A549 (cell line): ENCODE results near the gene CDH18. TPM values are rescaled to one million over a fixed set of nuclear protein-coding genes. Genes with fewer than 3 reads are reported as not detected.

Experiments
- ATAC-seq, 2 experiments: fragments of 200-7000 bp in 1 of 2; fragments of >200 bp in 1 of 2; cut with Nextera tagmentation in 1 of 2; cut with Tn5 transposase in 1 of 2; 3 replicates each; pipeline versions ENCODE4 v1.8.0 to v1.9.1; 2018 to 2020; ENCODE audit warnings: mild to moderate bottlenecking in 1 of 2, moderate library complexity in 1 of 2
- CTCF ChIA-PET: fragments of 300-600 bp; sonication (Branson Sonifier 250); formaldehyde crosslinking; extraction: SDS; loops from one replicate; lab custom pipeline; 2021; ENCODE audit warnings: antibody characterized with exemption, inconsistent platforms; lab: Yijun Ruan, JAX
- POLR2A ChIA-PET: fragments of 350-600 bp; formaldehyde crosslinking; extraction: SDS; loops from one replicate; lab custom pipeline; 2021; ENCODE audit warnings: antibody characterized with exemption, inconsistent platforms; lab: Yijun Ruan, JAX
- DNase-seq, 2 experiments: peaks; one replicate each; pipeline versions ENCODE4 v3.0.0 to v3.0.0-alpha.2; 2011 to 2016; ENCODE audit warnings: low read depth in 1 of 2, low spot score in 1 of 2
- FAIRE-seq: peaks from 2 replicates; lab custom pipeline; 2011; peaks lifted over from hg19 to GRCh38; lab: Jason Lieb, UNC
- H3K27ac ChIP-seq, 2 experiments: fragments of >200 bp; sonication (Bioruptor Twin); formaldehyde crosslinking; 3 replicates each; pipeline ENCODE4 v1.5.1; 2016 to 2017
- H3K4me1 ChIP-seq: fragments of >200 bp; sonication (Bioruptor Twin); formaldehyde crosslinking; 3 replicates; pipeline ENCODE4 v1.6.1; 2016
- H3K4me2 ChIP-seq: fragments of >200 bp; sonication (Bioruptor Twin); formaldehyde crosslinking; 3 replicates; pipeline ENCODE4 v1.6.1; 2016
- H3K4me3 ChIP-seq: fragments of >200 bp; sonication (Bioruptor Twin); formaldehyde crosslinking; 3 replicates; pipeline ENCODE4 v1.5.1; 2016
- H3K9me3 ChIP-seq: fragments of >200 bp; sonication (Bioruptor Twin); formaldehyde crosslinking; 3 replicates; pipeline ENCODE4 v1.6.1; 2016
- ATOH8 ChIP-seq: fragments of 250-450 bp; sonication (Bioruptor Pico); IDR thresholded peaks from 2 replicates; pipeline ENCODE4 v1.5.0; 2020; ENCODE audit warnings: low read depth, mild to moderate bottlenecking, moderate library complexity
- CBX8 ChIP-seq: fragments of 200-600 bp; sonication (generic); IDR thresholded peaks from 2 replicates; pipeline ENCODE4 v1.6.1; 2016
- CHD4 ChIP-seq: fragments of 200-600 bp; sonication (generic); IDR thresholded peaks from 2 replicates; pipeline ENCODE4 v1.6.1; 2016; ENCODE audit warnings: antibody characterized with exemption, mild to moderate bottlenecking, borderline replicate concordance
- EP300 ChIP-seq, 2 experiments: fragments of >200 bp; sonication (Bioruptor Twin); formaldehyde crosslinking; IDR thresholded peaks; 2 replicates in 1 of 2; 3 replicates in 1 of 2; pipeline ENCODE4 v1.6.1; 2016 to 2017
- ESRRA ChIP-seq: fragments of 150-350 bp; IDR thresholded peaks from 2 replicates; pipeline ENCODE4 v1.6.1; 2014; ENCODE audit warnings: mild to moderate bottlenecking, low read length, borderline replicate concordance
- FOSB ChIP-seq: fragments of 250-450 bp; sonication (Bioruptor Pico); IDR thresholded peaks from 2 replicates; pipeline ENCODE4 v1.5.0; 2020; ENCODE audit warnings: mild to moderate bottlenecking, moderate library complexity
- FOSL2 ChIP-seq, 2 experiments: fragments of 450-650 bp in 1 of 2; fragments of >200 bp in 1 of 2; sonication (Bioruptor Twin) in 1 of 2; formaldehyde crosslinking; IDR thresholded peaks; 2 replicates each; pipeline versions ENCODE4 v1.5.0 to v1.6.1; 2016 to 2020; ENCODE audit warnings: mild to moderate bottlenecking in 1 of 2, moderate library complexity in 1 of 2
- GATA3 ChIP-seq: IDR thresholded peaks from 2 replicates; pipeline ENCODE4 v1.6.1; 2012; ENCODE audit warnings: borderline replicate concordance
- HDAC2 ChIP-seq: fragments of 200-600 bp; sonication (generic); IDR thresholded peaks from 2 replicates; pipeline ENCODE4 v1.6.1; 2016
- JUNB ChIP-seq: fragments of >200 bp; sonication (Bioruptor Twin); formaldehyde crosslinking; IDR thresholded peaks from 2 replicates; pipeline ENCODE4 v1.6.1; 2016
- MAX ChIP-seq: IDR thresholded peaks from 2 replicates; pipeline ENCODE4 v1.6.1; 2012
- MAZ ChIP-seq: fragments of 150-350 bp; IDR thresholded peaks from 2 replicates; pipeline ENCODE4 v1.6.1; 2014; ENCODE audit warnings: antibody characterized with exemption, low read depth, low read length, borderline replicate concordance
- MYC ChIP-seq: IDR thresholded peaks from 2 replicates; pipeline ENCODE4 v1.6.1; 2012; ENCODE audit warnings: mild to moderate bottlenecking, inconsistent platforms, low read length, improper control_type of control experiment, borderline replicate concordance
- NFE2L2 ChIP-seq: fragments of 150-350 bp; conservative IDR thresholded peaks from 2 replicates; pipeline ENCODE4 v1.6.1; 2014; ENCODE audit warnings: low read length
- POLR2AphosphoS2 ChIP-seq: conservative IDR thresholded peaks from 2 replicates; pipeline ENCODE4 v1.6.1; 2012; ENCODE audit warnings: low read length, improper control_type of control experiment, inconsistent platforms
- REST ChIP-seq: fragments of 200-600 bp; sonication (generic); IDR thresholded peaks from 2 replicates; pipeline ENCODE4 v1.6.1; 2016; ENCODE audit warnings: antibody characterized with exemption, mild to moderate bottlenecking, moderate library complexity
- RNF2 ChIP-seq: fragments of 200-600 bp; sonication (generic); IDR thresholded peaks from 2 replicates; pipeline ENCODE4 v1.6.1; 2016; ENCODE audit warnings: low read depth, mild to moderate bottlenecking, antibody characterized with exemption, moderate library complexity, borderline replicate concordance
- SREBF2 ChIP-seq: fragments of 450-650 bp; IDR thresholded peaks from 2 replicates; pipeline ENCODE4 v1.6.1; 2014; ENCODE audit warnings: mild to moderate bottlenecking, moderate library complexity
- TP53 ChIP-seq: fragments of 250-450 bp; sonication (Bioruptor Pico); IDR thresholded peaks from 2 replicates; pipeline ENCODE4 v1.5.0; 2021; ENCODE audit warnings: mild to moderate bottlenecking, moderate library complexity
- USF2 ChIP-seq: fragments of 450-650 bp; IDR thresholded peaks from 2 replicates; pipeline ENCODE4 v1.6.1; 2014; ENCODE audit warnings: antibody characterized with exemption
- ZC3H11A ChIP-seq: fragments of 450-650 bp; IDR thresholded peaks from 2 replicates; pipeline ENCODE4 v1.6.1; 2014; ENCODE audit warnings: antibody characterized with exemption, mild to moderate bottlenecking
- ZFP36 ChIP-seq: fragments of 450-650 bp; IDR thresholded peaks from 2 replicates; pipeline ENCODE4 v1.6.1; 2014; ENCODE audit warnings: borderline replicate concordance; ENCODE audit not compliant: partially characterized antibody
- ZSCAN20 ChIP-seq: fragments of 250-450 bp; sonication (Bioruptor Pico); IDR thresholded peaks from 2 replicates; pipeline ENCODE4 v1.8.0; 2022; ENCODE audit warnings: mild to moderate bottlenecking, moderate library complexity
- WGBS: methylation state at CpG from one replicate; pipeline ENCODE4 v1.1.6; 2017; ENCODE audit errors: missing lambda C conversion rate; 5-methylcytosine and 5-hydroxymethylcytosine counted together
- polyA plus RNA-seq, 4 experiments: library from polyadenylated mRNA; depleted of rRNA in 3 of 4; stranded (reverse); fragments of >200 nt; fragmentation: RNase III in 1 of 4; extraction: RNeasy Plus Mini Kit Qiagen cat#74134 plus additional on column Dnase treatment in 1 of 4; gene quantifications; 2 replicates in 3 of 4; 3 replicates in 1 of 4; pipeline ENCODE4 v1.2.3, GENCODE V29; 2011 to 2017

Gene CDH18
- polyA plus RNA-seq, 2 of the 4 experiments (the other 2 are of a cell fraction), result not detected

GRCh38 chr5:19630876-19631275 is 357.1 kb downstream of the CDH18 start:
- TF ChIP-seq SREBF2, result no peak
- no peak for TF ChIP-seq MAZ
- no peak for TF ChIP-seq EP300 (IDR thresholded peaks at IDR 0.05)
- no peak for TF ChIP-seq CBX8
- no peak for TF ChIP-seq ZSCAN20
- TF ChIP-seq REST, result no peak
- no peak for TF ChIP-seq POLR2AphosphoS2
- TF ChIP-seq RNF2, result no peak
- TF ChIP-seq ATOH8 (CRISPR knock-in tag), result no peak
- no peak for TF ChIP-seq USF2
- TF ChIP-seq FOSB, result no peak
- Histone ChIP-seq H3K9me3 (no peaks in the 10 kb centered on the region), H3K4me1 (no peaks in the 10 kb centered on the region), H3K4me2 (no peak overlapping the region), H3K27ac (no peak overlapping the region), H3K4me3 (no peak overlapping the region)
- ChIA-PET CTCF (no interaction called here), POLR2A (no interaction called here)
- no peak for ATAC-seq
- 19% methylated on average over 2 of the region's 2 CpGs for WGBS
- DNase-seq, result no peak
- FAIRE-seq, result no peak

- Histone ChIP-seq H3K4me3 (no peak overlapping the region), H3K4me2 (no peak overlapping the region), H3K27ac (no peak overlapping the region), H3K9me3 (no peaks in the 10 kb centered on the region), H3K4me1 (no peaks in the 10 kb centered on the region)
- ATAC-seq (no peak), DNase-seq (no peak), FAIRE-seq (no peak)
- TF ChIP-seq GATA3, result no peak
- no peak for TF ChIP-seq RNF2
- 21% methylated on average over 2 of the region's 2 CpGs for WGBS
- POLR2A ChIA-PET, result no interaction called here
- CTCF ChIA-PET, result interaction anchor here (0.6 kb wide), 1 partner anchor 231 kb away, joined by 4 read pairs; no protein-coding TSS in a partner anchor
Observed at GRCh38 chr5:19626211-19626610, 361.8 kb downstream of the CDH18 start.

GRCh38 chr5:19625562-19625961 is 362.4 kb downstream of the CDH18 start:
- POLR2A ChIA-PET, result no interaction called here

More at GRCh38 chr5:19625562-19625961, 362.4 kb downstream of the CDH18 start:
- no peak for FAIRE-seq
- CTCF ChIA-PET, result no interaction called here
- no peak for DNase-seq
- H3K4me1 ChIP-seq, result no peaks in the 10 kb centered on the region
- H3K27ac ChIP-seq, result no peak overlapping the region
- no peak for ATAC-seq
- no peak overlapping the region for H3K4me3 ChIP-seq
- no peaks in the 10 kb centered on the region for H3K9me3 ChIP-seq
- no peak overlapping the region for H3K4me2 ChIP-seq
- TF ChIP-seq MYC (no peak), ZFP36 (no peak), SREBF2 (no peak), ESRRA (no peak), CHD4 (no peak), JUNB (no peak), TP53 (CRISPR knock-in tag) (no peak), NFE2L2 (no peak), ZC3H11A (no peak), MAX (no peak), HDAC2 (no peak), FOSL2 (IDR thresholded peaks at IDR 0.05) (no peak), FOSL2 (CRISPR knock-in tag; IDR thresholded peaks at IDR 0.05) (no peak)
- TF ChIP-seq, all 56 proteins: peak for 0
- WGBS, result 4% methylated on average over 3 of the region's 3 CpGs
